ENCODE measurements around the gene EYA2. TPM values are rescaled to one million over a fixed set of nuclear protein-coding genes. Genes with fewer than 3 reads are reported as not detected.
A peak's percentile ranks its signal among the peaks of the same experiment; 100 is the strongest.

EYA2 gene
- total RNA-seq, 1 donor from 2014 or later = 9.0 TPM

- H3K4me3 Mint-ChIP-seq = no peak overlapping the region
- no peaks in the 10 kb centered on the region for H3K27me3 Mint-ChIP-seq (ENCODE audit: low read depth)
- peaks cover 12% of the 10 kb centered on the region for H3K9me3 Mint-ChIP-seq
- no peak for DNase-seq (ENCODE audit: low spot score in 2 of 2, unreplicated experiment in 2 of 2)
- H3K4me1 Mint-ChIP-seq = peaks cover 15% of the 10 kb centered on the region
- TF ChIP-seq, protein P1, sequence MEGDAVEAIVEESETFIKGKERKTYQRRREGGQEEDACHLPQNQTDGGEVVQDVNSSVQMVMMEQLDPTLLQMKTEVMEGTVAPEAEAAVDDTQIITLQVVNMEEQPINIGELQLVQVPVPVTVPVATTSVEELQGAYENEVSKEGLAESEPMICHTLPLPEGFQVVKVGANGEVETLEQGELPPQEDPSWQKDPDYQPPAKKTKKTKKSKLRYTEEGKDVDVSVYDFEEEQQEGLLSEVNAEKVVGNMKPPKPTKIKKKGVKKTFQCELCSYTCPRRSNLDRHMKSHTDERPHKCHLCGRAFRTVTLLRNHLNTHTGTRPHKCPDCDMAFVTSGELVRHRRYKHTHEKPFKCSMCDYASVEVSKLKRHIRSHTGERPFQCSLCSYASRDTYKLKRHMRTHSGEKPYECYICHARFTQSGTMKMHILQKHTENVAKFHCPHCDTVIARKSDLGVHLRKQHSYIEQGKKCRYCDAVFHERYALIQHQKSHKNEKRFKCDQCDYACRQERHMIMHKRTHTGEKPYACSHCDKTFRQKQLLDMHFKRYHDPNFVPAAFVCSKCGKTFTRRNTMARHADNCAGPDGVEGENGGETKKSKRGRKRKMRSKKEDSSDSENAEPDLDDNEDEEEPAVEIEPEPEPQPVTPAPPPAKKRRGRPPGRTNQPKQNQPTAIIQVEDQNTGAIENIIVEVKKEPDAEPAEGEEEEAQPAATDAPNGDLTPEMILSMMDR (IDR thresholded peaks at IDR 0.05; ENCODE audit: unreplicated experiment) = no peak
- H3K36me3 Mint-ChIP-seq = peaks cover 4% of the 10 kb centered on the region
- H3K27ac Mint-ChIP-seq = no peak overlapping the region
Observed at GRCh38 chr20:47139934-47140535, 245.4 kb downstream of the EYA2 start.

- peaks cover 4% of the 10 kb centered on the region for H3K36me3 Mint-ChIP-seq
- no peaks in the 10 kb centered on the region for H3K27me3 Mint-ChIP-seq (ENCODE audit: low read depth)
- peaks cover 12% of the 10 kb centered on the region for H3K9me3 Mint-ChIP-seq
Observed at GRCh38 chr20:47141350-47141921, 246.8 kb downstream of the EYA2 start.

GRCh38 chr20:47141941-47142773 is 247.5 kb downstream of the EYA2 start:
- peaks cover 12% of the 10 kb centered on the region for H3K9me3 Mint-ChIP-seq
- peak overlapping the region; percentile 21 for H3K27ac Mint-ChIP-seq
- TF ChIP-seq, protein P1 (IDR thresholded peaks at IDR 0.05; ENCODE audit: unreplicated experiment) = no peak
- no peak overlapping the region for H3K4me3 Mint-ChIP-seq
- H3K4me1 Mint-ChIP-seq = peaks cover 16% of the 10 kb centered on the region
- DNase-seq (ENCODE audit: low spot score in 2 of 2, unreplicated experiment in 2 of 2) = no peak
- peaks cover 4% of the 10 kb centered on the region for H3K36me3 Mint-ChIP-seq
- no peaks in the 10 kb centered on the region for H3K27me3 Mint-ChIP-seq (ENCODE audit: low read depth)

More at GRCh38 chr20:47141350-47141921, 246.8 kb downstream of the EYA2 start:
- DNase-seq (ENCODE audit: low spot score in 2 of 2, unreplicated experiment in 2 of 2) = no peak
- Mint-ChIP-seq H3K4me3 (no peak overlapping the region), H3K4me1 (peaks cover 17% of the 10 kb centered on the region), H3K27ac (no peak overlapping the region)
- TF ChIP-seq, protein P1 (IDR thresholded peaks at IDR 0.05; ENCODE audit: unreplicated experiment) = no peak

DNA sequence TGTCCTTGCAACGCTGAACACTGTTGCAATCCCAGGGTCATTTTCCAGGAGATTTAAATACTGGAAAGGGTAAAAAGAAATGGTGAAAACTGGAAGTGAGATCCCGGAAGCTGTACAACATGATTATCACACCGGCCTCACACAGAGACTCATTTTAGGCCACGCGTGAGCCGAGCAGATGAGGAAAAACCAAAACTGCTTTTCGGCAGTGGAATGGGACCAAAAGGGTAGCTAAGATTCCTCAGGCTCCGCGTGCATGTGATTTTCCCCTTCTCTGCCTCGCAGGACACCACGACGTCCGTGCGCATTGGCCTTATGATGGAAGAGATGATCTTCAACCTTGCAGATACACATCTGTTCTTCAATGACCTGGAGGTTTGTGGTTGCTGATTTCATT is 248.1 kb downstream of the EYA2 start:
- no peaks in the 10 kb centered on the region for H3K27me3 Mint-ChIP-seq (ENCODE audit: low read depth)
- no peak overlapping the region for H3K4me3 Mint-ChIP-seq
- peaks cover 16% of the 10 kb centered on the region for H3K4me1 Mint-ChIP-seq
- H3K36me3 Mint-ChIP-seq = peaks cover 4% of the 10 kb centered on the region
- H3K9me3 Mint-ChIP-seq = peaks cover 12% of the 10 kb centered on the region
- peak overlapping the region; percentile 21 for H3K27ac Mint-ChIP-seq
- TF ChIP-seq, protein P1 (IDR thresholded peaks at IDR 0.05; ENCODE audit: unreplicated experiment) = no peak
- no peak for DNase-seq (ENCODE audit: low spot score in 2 of 2, unreplicated experiment in 2 of 2)

DNA sequence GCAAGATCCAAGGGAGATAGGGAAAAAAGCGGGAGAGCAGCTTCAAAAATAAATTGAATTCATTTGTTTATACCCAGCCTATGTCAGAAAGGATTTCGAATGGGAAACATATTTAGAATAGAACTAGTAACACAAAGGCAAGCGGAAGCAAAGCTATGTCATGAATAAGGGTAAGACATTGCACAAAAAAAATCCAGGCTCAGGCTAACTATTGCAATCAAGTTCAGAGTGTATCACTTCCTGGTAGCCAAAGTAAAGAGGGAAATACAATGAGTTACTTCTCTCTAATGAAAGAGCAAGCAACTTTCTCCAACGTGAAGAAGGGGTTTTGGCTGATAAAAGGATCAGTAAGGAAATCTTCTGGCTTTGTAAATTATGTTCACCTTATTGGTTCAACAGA is 249.0 kb downstream of the EYA2 start:
- Mint-ChIP-seq H3K4me1 (peaks cover 16% of the 10 kb centered on the region), H3K27me3 (ENCODE audit: low read depth) (no peaks in the 10 kb centered on the region), H3K9me3 (peaks cover 12% of the 10 kb centered on the region), H3K27ac (peak overlapping the region; percentile 32), H3K4me3 (no peak overlapping the region), H3K36me3 (peaks cover 4% of the 10 kb centered on the region)
- TF ChIP-seq, protein P1 (IDR thresholded peaks at IDR 0.05; ENCODE audit: unreplicated experiment) = no peak
- DNase-seq (ENCODE audit: low spot score in 2 of 2, unreplicated experiment in 2 of 2) = no peak
